NB4 (cell line): ENCODE results near the gene CLIC3.

Experiments used
- CTCF ChIP-seq: IDR thresholded peaks from one replicate; pipeline ENCODE4 v1.5.1; 2012; ENCODE audit warnings: low read depth, low read length
- MAX ChIP-seq: IDR thresholded peaks from 2 replicates; pipeline ENCODE4 v1.6.1; 2011; ENCODE audit warnings: low read depth, low read length
- POLR2A ChIP-seq: IDR thresholded peaks from 2 replicates; pipeline ENCODE4 v1.6.1; 2011; ENCODE audit warnings: mild to moderate bottlenecking; ENCODE audit not compliant: insufficient read length; ENCODE audit errors: extremely low read depth

- TF ChIP-seq CTCF: no peak
- TF ChIP-seq POLR2A: no peak
- no peak for TF ChIP-seq MAX
Observed at GRCh38 chr9:137023583-137023991, 27.2 kb upstream of the CLIC3 start.
